DND-41 (cell line): ENCODE results near the gene RTN4RL1.

ENCODE experiments used
- ATAC-seq: fragments of 200-7000 bp; cut with Tn5 transposase; 3 replicates; pipeline ENCODE4 v1.9.1; 2021; ENCODE audit warnings: low read depth; ENCODE audit not compliant: insufficient read depth
- DNase-seq: peaks from one replicate; pipeline ENCODE4 v3.0.0-alpha.2; 2020
- H2AFZ ChIP-seq: 2 replicates; pipeline ENCODE4 v1.6.0; 2012; ENCODE audit warnings: low read depth, low read length
- H3K27ac ChIP-seq: 2 replicates; pipeline ENCODE4 v1.5.1; 2012; ENCODE audit warnings: low read length, inconsistent platforms
- H3K27me3 ChIP-seq: fragments of 200-600 bp; sonication (generic); 2 replicates; pipeline ENCODE4 v1.6.0; 2012; ENCODE audit warnings: low read length, mild to moderate bottlenecking, inconsistent platforms; ENCODE audit not compliant: insufficient read depth, poor library complexity
- H3K36me3 ChIP-seq: 2 replicates; pipeline ENCODE4 v1.5.1; 2012; ENCODE audit warnings: low read length, inconsistent platforms; ENCODE audit not compliant: insufficient read depth
- H3K4me1 ChIP-seq: 2 replicates; pipeline ENCODE4 v1.5.1; 2012; ENCODE audit warnings: mild to moderate bottlenecking, low read length; ENCODE audit not compliant: insufficient read depth
- H3K4me2 ChIP-seq: 2 replicates; pipeline ENCODE4 v1.6.0; 2012; ENCODE audit warnings: mild to moderate bottlenecking, moderate library complexity, low read length, inconsistent platforms; ENCODE audit not compliant: insufficient read depth
- H3K4me3 ChIP-seq, 2 experiments: fragments of 200-600 bp in 1 of 2; shearing (Covaris generic) in 1 of 2; 2 replicates each; pipeline ENCODE4 v1.5.1; 2012 to 2016; ENCODE audit warnings: inconsistent platforms in 2 of 2, low read length in 2 of 2, mild to moderate bottlenecking in 2 of 2, low read depth in 1 of 2, moderate library complexity in 1 of 2
- H3K79me2 ChIP-seq: 2 replicates; pipeline ENCODE4 v1.6.0; 2012; ENCODE audit warnings: low read length, inconsistent platforms; ENCODE audit not compliant: insufficient read depth
- H3K9ac ChIP-seq: 2 replicates; pipeline ENCODE4 v1.6.0; 2012; ENCODE audit warnings: low read depth, mild to moderate bottlenecking, inconsistent platforms, low read length, moderate library complexity
- H3K9me3 ChIP-seq: 2 replicates; pipeline ENCODE4 v1.5.1; 2012; ENCODE audit warnings: low read length, moderate library complexity, mild to moderate bottlenecking, inconsistent platforms; ENCODE audit not compliant: insufficient read depth, severe bottlenecking
- H4K20me1 ChIP-seq: 2 replicates; pipeline ENCODE4 v1.6.0; 2012; ENCODE audit warnings: low read length; ENCODE audit not compliant: insufficient read depth
- CTCF ChIP-seq: IDR thresholded peaks from 2 replicates; pipeline ENCODE4 v1.5.1; 2012; ENCODE audit warnings: borderline replicate concordance, low read length, moderate library complexity, mild to moderate bottlenecking; ENCODE audit not compliant: poor library complexity, severe bottlenecking; ENCODE audit errors: extremely low read depth
- EZH2 ChIP-seq: IDR thresholded peaks from 3 replicates; pipeline ENCODE4 v1.6.1; 2012; ENCODE audit warnings: borderline replicate concordance, low read depth, mild to moderate bottlenecking, moderate library complexity, low read length, inconsistent platforms; ENCODE audit not compliant: severe bottlenecking

Gene RTN4RL1

GRCh38 chr17:2054512-2055291 lies 29.6 kb upstream of the RTN4RL1 start, which contains the start of gene HIC1:
HIC1 (plus strand) TSS chr17:2055103; CDS start chr17:2056691, 1,588 bp downstream.
- Histone ChIP-seq H3K36me3 (no peaks in the 10 kb centered on the region), H3K27ac (no peak within 1 kb of the TSS), H2AFZ (peak within 1 kb of the TSS; percentile 65)

GRCh38 chr17:2054262-2054511 lies 29.1 kb upstream of the RTN4RL1 start:
- Histone ChIP-seq H3K9ac (peak overlapping the region; percentile 55; the same call in 1 of the 2 replicates), H3K27me3 (peaks cover 39% of the 10 kb centered on the region), H3K4me2 (peak overlapping the region; percentile 99), H2AFZ (peak overlapping the region; percentile 49; the same call in 1 of the 2 replicates), H3K36me3 (no peaks in the 10 kb centered on the region), H3K9me3 (no peaks in the 10 kb centered on the region), H3K4me3 (peak overlapping the region; percentile 30 to 65; a peak in 2 of 4 replicates), H3K27ac (no peak overlapping the region), H3K4me1 (peaks cover 63% of the 10 kb centered on the region), H3K79me2 (no peaks in the 10 kb centered on the region), H4K20me1 (peaks cover 29% of the 10 kb centered on the region)
- no peak for ATAC-seq
- TF ChIP-seq CTCF = no peak
- TF ChIP-seq EZH2 = peak; percentile 7
- DNase-seq = no peak

More at GRCh38 chr17:2054512-2055291, 29.6 kb upstream of the RTN4RL1 start, which contains the start of gene HIC1:
- Histone ChIP-seq H3K4me2 (peak within 1 kb of the TSS; percentile 99), H3K4me3 (peak within 1 kb of the TSS; percentile 30 to 65; a peak in 3 of 4 replicates), H3K4me1 (peaks cover 58% of the 10 kb centered on the region), H3K27me3 (peaks cover 39% of the 10 kb centered on the region), H4K20me1 (peaks cover 29% of the 10 kb centered on the region), H3K9me3 (no peaks in the 10 kb centered on the region), H3K79me2 (no peaks in the 10 kb centered on the region), H3K9ac (peak within 1 kb of the TSS; percentile 58)
- DNase-seq = peak; percentile 75
- ATAC-seq = peak; percentile 76
- TF ChIP-seq CTCF (peak; percentile 86), EZH2 (no peak)

- Histone ChIP-seq H3K9me3 (no peaks in the 10 kb centered on the region), H3K36me3 (no peaks in the 10 kb centered on the region), H3K4me1 (peaks cover 68% of the 10 kb centered on the region), H4K20me1 (peaks cover 29% of the 10 kb centered on the region), H3K27me3 (peaks cover 39% of the 10 kb centered on the region), H3K4me2 (peak overlapping the region; percentile 99), H3K27ac (no peak overlapping the region; the same call in 1 of the 2 replicates), H3K4me3 (peak overlapping the region; percentile 30 to 65; a peak in 3 of 4 replicates), H2AFZ (peak overlapping the region; percentile 49; the same call in 1 of the 2 replicates), H3K9ac (peak overlapping the region; percentile 55; the same call in 1 of the 2 replicates), H3K79me2 (no peaks in the 10 kb centered on the region)
- ATAC-seq = peak; percentile 39
- DNase-seq = peak; percentile 65
- TF ChIP-seq EZH2 (peak; percentile 60), CTCF (peak; percentile 74)
Measured at GRCh38 chr17:2053380-2054261, 28.5 kb upstream of the RTN4RL1 start.
